ENCODE measurements around the gene NKX2-1.

NKX2-1 gene

DNA sequence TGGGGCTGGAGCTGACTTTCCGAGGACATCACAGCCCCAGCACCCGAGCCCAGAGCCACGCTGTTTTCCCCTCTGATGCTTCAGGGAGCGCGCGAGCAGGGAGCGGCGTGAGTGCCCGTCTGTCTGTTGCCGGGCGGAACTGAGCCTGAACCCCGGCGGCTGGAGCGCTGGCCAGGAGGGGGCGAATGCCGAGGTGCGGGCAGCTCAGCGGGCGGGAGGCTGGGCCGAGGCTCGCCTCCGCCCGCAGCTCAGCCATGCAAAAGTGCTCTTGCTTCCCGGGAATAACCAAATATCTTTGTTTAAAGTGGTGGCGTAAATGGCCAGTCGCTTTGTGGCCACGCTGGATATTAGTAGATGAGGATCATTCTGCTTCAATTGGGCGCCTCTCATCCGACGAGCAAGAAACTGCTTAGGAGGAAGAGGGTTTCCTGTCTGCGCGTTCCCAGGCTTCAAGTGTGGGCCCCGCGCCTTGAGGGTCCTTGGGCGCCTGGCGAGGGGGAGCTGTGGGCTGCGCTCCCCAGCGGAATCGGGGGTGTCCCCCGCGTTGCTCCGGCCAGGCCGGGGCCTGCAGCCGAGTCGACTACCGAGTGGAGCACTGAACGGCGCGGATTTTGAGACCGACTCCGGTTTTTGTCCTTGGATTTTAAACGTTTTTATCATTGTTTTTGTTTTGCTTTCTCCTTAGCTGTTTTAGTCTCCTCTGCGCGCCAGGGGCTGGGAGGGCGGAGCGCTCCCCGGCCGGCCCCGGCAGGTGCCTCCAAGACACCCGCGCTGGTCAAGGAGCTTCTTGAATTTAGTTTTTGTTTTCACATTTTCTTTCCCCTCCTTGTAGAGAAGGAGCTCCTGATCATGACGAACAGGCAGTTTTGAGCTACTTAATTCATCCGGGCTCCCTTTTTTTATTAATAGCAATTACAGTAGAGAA is 831 bp upstream of the NKX2-1 start (continued):
- TF ChIP-seq ZNF175 (tag by site-specific recombination; IDR thresholded peaks at IDR 0.05) (no peak), ZNF391 (tag by site-specific recombination; IDR thresholded peaks at IDR 0.05; ENCODE audit: borderline replicate concordance, low read depth) (no peak), ZBTB10 (tag by site-specific recombination; IDR thresholded peaks at IDR 0.05) (peak; percentile 67; the same call in 1 of the 2 replicates), KLF16 (tag by site-specific recombination; IDR thresholded peaks at IDR 0.05) (peak; percentile 27; the same call in 1 of the 2 replicates), ZNF629 (tag by site-specific recombination; IDR thresholded peaks at IDR 0.05) (no peak), ZNF24 (tag by site-specific recombination; IDR thresholded peaks at IDR 0.05) (no peak), ZNF610 (tag by site-specific recombination; IDR thresholded peaks at IDR 0.05; ENCODE audit: borderline replicate concordance) (peak; percentile 92), GLIS1 (tag by site-specific recombination; IDR thresholded peaks at IDR 0.05) (no peak; the same call in 1 of the 2 replicates), ZNF280C (tag by site-specific recombination; IDR thresholded peaks at IDR 0.05) (no peak)

DNA sequence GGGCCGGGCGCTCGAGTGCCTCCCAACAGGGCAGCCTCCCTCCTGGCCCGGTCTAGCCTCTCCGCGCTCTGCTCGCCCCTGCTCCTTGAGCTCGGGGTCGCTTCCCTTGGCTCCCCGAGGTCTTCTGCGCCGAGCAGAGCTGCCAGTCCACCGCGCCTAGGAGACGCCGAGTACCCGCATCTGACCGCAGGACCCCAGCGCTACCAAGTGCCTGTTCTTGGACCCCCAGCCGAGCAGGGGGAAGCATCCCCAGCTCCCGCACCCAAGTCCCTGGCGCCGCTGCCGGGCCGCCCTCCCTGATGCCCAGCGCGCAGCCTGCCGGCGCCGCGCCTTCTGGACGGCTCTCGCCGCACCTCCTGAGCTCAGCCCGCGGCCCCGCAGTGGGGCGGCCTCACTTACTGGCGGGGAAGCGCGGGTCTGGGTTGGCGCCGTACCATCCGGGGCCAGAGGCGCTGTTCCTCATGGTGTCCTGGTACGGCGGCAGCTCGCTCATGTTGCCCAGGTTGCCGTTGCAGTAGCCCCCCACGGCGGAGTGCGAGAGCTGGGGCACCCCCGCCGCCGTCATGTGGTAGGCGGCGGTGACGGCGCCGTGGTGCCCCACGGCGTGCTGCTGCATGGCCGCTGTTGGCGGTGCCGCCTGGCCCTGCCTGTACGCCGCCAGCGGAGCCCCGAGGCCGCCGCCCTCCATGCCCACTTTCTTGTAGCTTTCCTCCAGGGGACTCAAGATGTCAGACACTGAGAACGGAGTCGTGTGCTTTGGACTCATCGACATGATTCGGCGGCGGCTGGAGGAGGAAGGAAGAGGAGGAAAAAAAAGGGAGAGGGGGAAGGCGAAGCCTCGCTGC is 1.2 kb downstream of the NKX2-1 start:
- peak overlapping the region; percentile 59 for H3K4me3 ChIP-seq (ENCODE audit: low read depth, low read length)
- H3K27ac ChIP-seq (ENCODE audit: extremely low read depth, low read depth, low read length) = peak overlapping the region; percentile 10; the same call in 1 of the 2 replicates
- H3K9me3 ChIP-seq (ENCODE audit: control insufficient read depth, insufficient read depth, low read depth, low read length) = no peaks in the 10 kb centered on the region
- ChIA-PET POLR2A (no interaction called here), CTCF (interaction anchor here (0.5 to 1.1 kb wide), 6 partner anchors 9 to 548 kb away, joined by 3 to 8 read pairs (median 3); no protein-coding TSS in a partner anchor)
- peaks cover 0 to 3% of the 10 kb centered on the region in 2 experiments; a peak in 1 of 3 replicates for H3K36me3 ChIP-seq (ENCODE audit: control insufficient read depth in 2 of 2, insufficient read depth in 1 of 2, low read length in 2 of 2)
- no peaks in the 10 kb centered on the region for H3K4me1 ChIP-seq (ENCODE audit: control insufficient read depth, insufficient read depth, low read length)
- no peak for TF ChIP-seq ZNF366 (tag by site-specific recombination; conservative IDR thresholded peaks at IDR 0.05)
- no peak for TF ChIP-seq ZNF280C (tag by site-specific recombination; IDR thresholded peaks at IDR 0.05)
- TF ChIP-seq, protein P1, sequence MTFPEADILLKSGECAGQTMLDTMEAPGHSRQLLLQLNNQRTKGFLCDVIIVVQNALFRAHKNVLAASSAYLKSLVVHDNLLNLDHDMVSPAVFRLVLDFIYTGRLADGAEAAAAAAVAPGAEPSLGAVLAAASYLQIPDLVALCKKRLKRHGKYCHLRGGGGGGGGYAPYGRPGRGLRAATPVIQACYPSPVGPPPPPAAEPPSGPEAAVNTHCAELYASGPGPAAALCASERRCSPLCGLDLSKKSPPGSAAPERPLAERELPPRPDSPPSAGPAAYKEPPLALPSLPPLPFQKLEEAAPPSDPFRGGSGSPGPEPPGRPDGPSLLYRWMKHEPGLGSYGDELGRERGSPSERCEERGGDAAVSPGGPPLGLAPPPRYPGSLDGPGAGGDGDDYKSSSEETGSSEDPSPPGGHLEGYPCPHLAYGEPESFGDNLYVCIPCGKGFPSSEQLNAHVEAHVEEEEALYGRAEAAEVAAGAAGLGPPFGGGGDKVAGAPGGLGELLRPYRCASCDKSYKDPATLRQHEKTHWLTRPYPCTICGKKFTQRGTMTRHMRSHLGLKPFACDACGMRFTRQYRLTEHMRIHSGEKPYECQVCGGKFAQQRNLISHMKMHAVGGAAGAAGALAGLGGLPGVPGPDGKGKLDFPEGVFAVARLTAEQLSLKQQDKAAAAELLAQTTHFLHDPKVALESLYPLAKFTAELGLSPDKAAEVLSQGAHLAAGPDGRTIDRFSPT (tag by site-specific recombination; IDR thresholded peaks at IDR 0.05) = no peak
- TF ChIP-seq REPIN1 (tag by site-specific recombination; IDR thresholded peaks at IDR 0.05; ENCODE audit: low read depth) = no peak
- TF ChIP-seq ZNF473 (tag by site-specific recombination; IDR thresholded peaks at IDR 0.05) = no peak
- no peak for TF ChIP-seq ZNF785 (tag by site-specific recombination; IDR thresholded peaks at IDR 0.05)
- TF ChIP-seq ZNF302 (tag by site-specific recombination; IDR thresholded peaks at IDR 0.05; ENCODE audit: low read depth) = no peak
